ENCODE data around the gene ADCY5. TPM values are rescaled to one million over a fixed set of nuclear protein-coding genes. Genes with fewer than 3 reads are reported as not detected.

Gene ADCY5
- total and polyA plus RNA-seq, 2 donors from 2014 or later = 7.1 to 33.6 TPM

- peaks cover 0 to 7% (median 2%) of the 10 kb centered on the region in 3 donors for H3K36me3 ChIP-seq (ENCODE audit: control insufficient read depth in 2 of 3, insufficient read depth in 3 of 3, low read length in 3 of 3)
- FAIRE-seq (no peak), DNase-seq (peak in 4 of 5 donors; percentile 60 to 85 (median 72))
- H3K9me3 ChIP-seq (ENCODE audit: control insufficient read depth in 2 of 3, insufficient read depth in 1 of 3, low read length in 3 of 3) = no peaks in the 10 kb centered on the region
- H3K4me3 ChIP-seq (ENCODE audit: low read length in 3 of 3) = no peak overlapping the region
- no peak overlapping the region for H3K27ac ChIP-seq (ENCODE audit: low read depth in 2 of 2, low read length in 2 of 2)
- no peaks in the 10 kb centered on the region for H3K27me3 ChIP-seq (ENCODE audit: control insufficient read depth, insufficient read depth, low read length)
- H3K9ac ChIP-seq (ENCODE audit: low read length in 3 of 3) = no peak overlapping the region
- intact Hi-C loops (cut with DNase I) = no loop called here
- no peaks in the 10 kb centered on the region for H3K4me1 ChIP-seq (ENCODE audit: control insufficient read depth in 2 of 3, insufficient read depth in 2 of 3, low read depth in 1 of 3, low read length in 3 of 3)
- peak; percentile 54 for TF ChIP-seq CTCF (IDR thresholded peaks at IDR 0.05; ENCODE audit: borderline replicate concordance, extremely low read depth, insufficient read depth)
These were observed 162.4 kb downstream of the ADCY5 start for GRCh38 chr3:123286308-123287023.

GRCh38 chr3:123285931-123286307 lies 163.0 kb downstream of the ADCY5 start:
- no peaks in the 10 kb centered on the region for H3K4me1 ChIP-seq (ENCODE audit: control insufficient read depth in 2 of 3, insufficient read depth in 2 of 3, low read depth in 1 of 3, low read length in 3 of 3)
- TF ChIP-seq CTCF (IDR thresholded peaks at IDR 0.05; ENCODE audit: borderline replicate concordance, extremely low read depth, insufficient read depth) = no peak
- H3K27ac ChIP-seq (ENCODE audit: low read depth in 2 of 2, low read length in 2 of 2) = no peak overlapping the region
- FAIRE-seq (no peak), DNase-seq (peak in 1 of 5 donors; percentile 30)
- intact Hi-C loops (cut with DNase I) = no loop called here
- H3K36me3 ChIP-seq (ENCODE audit: control insufficient read depth in 2 of 3, insufficient read depth in 3 of 3, low read length in 3 of 3) = peaks cover 0 to 7% (median 2%) of the 10 kb centered on the region in 3 donors
- no peaks in the 10 kb centered on the region for H3K27me3 ChIP-seq (ENCODE audit: control insufficient read depth, insufficient read depth, low read length)
- no peak overlapping the region for H3K9ac ChIP-seq (ENCODE audit: low read length in 3 of 3)
- H3K9me3 ChIP-seq (ENCODE audit: control insufficient read depth in 2 of 3, insufficient read depth in 1 of 3, low read length in 3 of 3) = no peaks in the 10 kb centered on the region
- H3K4me3 ChIP-seq (ENCODE audit: low read length in 3 of 3) = no peak overlapping the region

GRCh38 chr3:123285479-123285878 lies 163.4 kb downstream of the ADCY5 start:
- no peaks in the 10 kb centered on the region for H3K27me3 ChIP-seq (ENCODE audit: control insufficient read depth, insufficient read depth, low read length)
- TF ChIP-seq CTCF (IDR thresholded peaks at IDR 0.05; ENCODE audit: borderline replicate concordance, extremely low read depth, insufficient read depth) = no peak
- FAIRE-seq = no peak
- H3K9ac ChIP-seq (ENCODE audit: low read length in 3 of 3) = no peak overlapping the region
- H3K4me3 ChIP-seq (ENCODE audit: low read length in 3 of 3) = no peak overlapping the region
- intact Hi-C loops (cut with DNase I) = no loop called here
- H3K36me3 ChIP-seq (ENCODE audit: control insufficient read depth in 2 of 3, insufficient read depth in 3 of 3, low read length in 3 of 3) = peaks cover 0 to 7% (median 2%) of the 10 kb centered on the region in 3 donors
- DNase-seq = peak in 2 of 5 donors; percentile 3 to 19
- no peak overlapping the region for H3K27ac ChIP-seq (ENCODE audit: low read depth in 2 of 2, low read length in 2 of 2)
- no peaks in the 10 kb centered on the region for H3K4me1 ChIP-seq (ENCODE audit: control insufficient read depth in 2 of 3, insufficient read depth in 2 of 3, low read depth in 1 of 3, low read length in 3 of 3)
- H3K9me3 ChIP-seq (ENCODE audit: control insufficient read depth in 2 of 3, insufficient read depth in 1 of 3, low read length in 3 of 3) = no peaks in the 10 kb centered on the region
